Liver (tissue), 9 donors: ENCODE measurements around the gene PRSS58. TPM values are rescaled to one million over a fixed set of nuclear protein-coding genes. Genes with fewer than 3 reads are reported as not detected.

Experiments
- DNase-seq: peaks from one replicate; pipeline ENCODE4 v3.0.0-alpha.2; 2017; ENCODE audit warnings: low spot score
- H3K27ac ChIP-seq, 2 donors: one replicate each; pipeline ENCODE4 v1.7.0; 2013; ENCODE audit warnings: inconsistent platforms in 2 of 2, low read length in 2 of 2, control low read depth in 1 of 2, low read depth in 1 of 2, mild to moderate bottlenecking in 1 of 2
- H3K27me3 ChIP-seq, 4 donors: one replicate each; pipeline versions ENCODE4 v1.6.1 to v1.7.0; 2013; ENCODE audit warnings: low read length in 3 of 4, inconsistent platforms in 1 of 4, mild to moderate bottlenecking in 1 of 4, moderate library complexity in 1 of 4; ENCODE audit not compliant: control insufficient read depth in 4 of 4, insufficient read depth in 4 of 4
- H3K36me3 ChIP-seq, 4 donors: one replicate each; pipeline versions ENCODE4 v1.6.1 to v1.7.0; 2013; ENCODE audit warnings: low read length in 3 of 4, mild to moderate bottlenecking in 3 of 4, low read depth in 1 of 4, moderate library complexity in 1 of 4; ENCODE audit not compliant: control insufficient read depth in 4 of 4, insufficient read depth in 3 of 4
- H3K4me1 ChIP-seq, 4 donors: one replicate each; pipeline versions ENCODE4 v1.6.1 to v1.7.0; 2013; ENCODE audit warnings: low read length in 3 of 4, mild to moderate bottlenecking in 3 of 4, moderate library complexity in 1 of 4; ENCODE audit not compliant: control insufficient read depth in 4 of 4, insufficient read depth in 4 of 4
- H3K4me3 ChIP-seq, 3 donors: one replicate each; pipeline versions ENCODE4 v1.6.1 to v1.7.0; 2013; ENCODE audit warnings: low read length in 3 of 3, control low read depth in 1 of 3, low read depth in 1 of 3, mild to moderate bottlenecking in 1 of 3
- H3K9ac ChIP-seq, 2 donors: one replicate each; pipeline ENCODE4 v1.7.0; 2013; ENCODE audit warnings: low read length in 2 of 2, mild to moderate bottlenecking in 2 of 2, moderate library complexity in 2 of 2, control low read depth in 1 of 2, low read depth in 1 of 2
- H3K9me3 ChIP-seq, 4 donors: one replicate each; pipeline versions ENCODE4 v1.6.1 to v1.7.0; 2013; ENCODE audit warnings: low read length in 3 of 4; ENCODE audit not compliant: control insufficient read depth in 4 of 4
- CTCF ChIP-seq: fragments of 150-350 bp; IDR thresholded peaks from 2 replicates; pipeline ENCODE4 v1.5.1; 2017; ENCODE audit warnings: improper control_type of control experiment, low read depth, low read length; ENCODE audit not compliant: missing input control
- EGR1 ChIP-seq, 2 donors: IDR thresholded peaks; 2 replicates each; pipeline ENCODE4 v1.6.1; 2016 to 2018; ENCODE audit warnings: antibody characterized with exemption in 2 of 2, low read depth in 2 of 2
- FOXA1 ChIP-seq: IDR thresholded peaks from 2 replicates; pipeline ENCODE4 v1.6.1; 2016; ENCODE audit warnings: antibody characterized with exemption
- FOXA2 ChIP-seq: IDR thresholded peaks from 2 replicates; pipeline ENCODE4 v1.6.1; 2016; ENCODE audit warnings: antibody characterized with exemption
- GABPA ChIP-seq, 2 donors: IDR thresholded peaks in 1 of 2; conservative IDR thresholded peaks in 1 of 2; 2 replicates each; pipeline ENCODE4 v1.6.1; 2016; ENCODE audit warnings: antibody characterized with exemption in 2 of 2, mild to moderate bottlenecking in 1 of 2, moderate library complexity in 1 of 2
- HNF4A ChIP-seq, 2 donors: conservative IDR thresholded peaks; 2 replicates each; pipeline ENCODE4 v1.6.1; 2016; ENCODE audit warnings: antibody characterized with exemption in 2 of 2, mild to moderate bottlenecking in 2 of 2
- HNF4G ChIP-seq: IDR thresholded peaks from 2 replicates; pipeline ENCODE4 v1.6.1; 2016; ENCODE audit warnings: antibody characterized with exemption
- JUND ChIP-seq, 2 donors: IDR thresholded peaks; 2 replicates each; pipeline ENCODE4 v1.6.1; 2016; ENCODE audit warnings: antibody characterized with exemption in 2 of 2
- NR2F2 ChIP-seq: IDR thresholded peaks from 2 replicates; pipeline ENCODE4 v1.6.1; 2016; ENCODE audit warnings: antibody characterized with exemption
- RAD21 ChIP-seq, 2 donors: IDR thresholded peaks; 2 replicates each; pipeline ENCODE4 v1.6.1; 2016; ENCODE audit warnings: antibody characterized with exemption in 2 of 2, mild to moderate bottlenecking in 2 of 2
- REST ChIP-seq: IDR thresholded peaks from 2 replicates; pipeline ENCODE4 v1.6.1; 2016; ENCODE audit warnings: antibody characterized with exemption, mild to moderate bottlenecking
- RXRA ChIP-seq, 2 donors: IDR thresholded peaks; 2 replicates each; pipeline ENCODE4 v1.6.1; 2017 to 2018; ENCODE audit warnings: antibody characterized with exemption in 2 of 2, mild to moderate bottlenecking in 1 of 2
- SP1 ChIP-seq: IDR thresholded peaks from 2 replicates; pipeline ENCODE4 v1.6.1; 2018; ENCODE audit warnings: antibody characterized with exemption, mild to moderate bottlenecking
- TAF1 ChIP-seq: conservative IDR thresholded peaks from 2 replicates; pipeline ENCODE4 v1.6.1; 2016; ENCODE audit warnings: antibody characterized with exemption, mild to moderate bottlenecking
- YY1 ChIP-seq: IDR thresholded peaks from 2 replicates; pipeline ENCODE4 v1.6.1; 2016; ENCODE audit warnings: antibody characterized with exemption, mild to moderate bottlenecking
- ZBTB33 ChIP-seq: IDR thresholded peaks from 2 replicates; pipeline ENCODE4 v1.6.1; 2016; ENCODE audit warnings: antibody characterized with exemption
- WGBS: extraction: QIAGEN DNeasy Blood & Tissue Kit; methylation state at CpG from one replicate; pipeline ENCODE4 v1.1.7; 2013; 5-methylcytosine and 5-hydroxymethylcytosine counted together
- polyA plus RNA-seq, 2 donors: library from polyadenylated mRNA; stranded (reverse) in 1 of 2; unstranded in 1 of 2; fragments of 200-250 nt in 1 of 2; fragments of >200 nt in 1 of 2; fragmentation: Nextera tagmentation in 1 of 2; extraction: Ambion mirVana in 1 of 2; gene quantifications; one replicate each; pipeline versions ENCODE4 v1.2.1 to v1.2.3, GENCODE V29; 2013 to 2015
- total RNA-seq, 2 donors: library from RNA; depleted of rRNA; stranded (reverse); fragments of >200 nt; gene quantifications; one replicate each; pipeline ENCODE4 v1.2.3, GENCODE V29; 2014
- TF ChIP-seq, protein P1 (sequence below): IDR thresholded peaks from 2 replicates; pipeline ENCODE4 v1.6.1; 2016; ENCODE audit warnings: antibody characterized with exemption
- TF ChIP-seq, protein P2 (sequence below): IDR thresholded peaks from 2 replicates; pipeline ENCODE4 v1.6.1; 2016; ENCODE audit warnings: antibody characterized with exemption
- donor health status: healthy.
- donor health status: healthy.
- donor health status: healthy.
- donor health status: healthy.
- donor health status: healthy.

PRSS58 gene
- total and polyA plus RNA-seq, 4 donors: not detected

DNA sequence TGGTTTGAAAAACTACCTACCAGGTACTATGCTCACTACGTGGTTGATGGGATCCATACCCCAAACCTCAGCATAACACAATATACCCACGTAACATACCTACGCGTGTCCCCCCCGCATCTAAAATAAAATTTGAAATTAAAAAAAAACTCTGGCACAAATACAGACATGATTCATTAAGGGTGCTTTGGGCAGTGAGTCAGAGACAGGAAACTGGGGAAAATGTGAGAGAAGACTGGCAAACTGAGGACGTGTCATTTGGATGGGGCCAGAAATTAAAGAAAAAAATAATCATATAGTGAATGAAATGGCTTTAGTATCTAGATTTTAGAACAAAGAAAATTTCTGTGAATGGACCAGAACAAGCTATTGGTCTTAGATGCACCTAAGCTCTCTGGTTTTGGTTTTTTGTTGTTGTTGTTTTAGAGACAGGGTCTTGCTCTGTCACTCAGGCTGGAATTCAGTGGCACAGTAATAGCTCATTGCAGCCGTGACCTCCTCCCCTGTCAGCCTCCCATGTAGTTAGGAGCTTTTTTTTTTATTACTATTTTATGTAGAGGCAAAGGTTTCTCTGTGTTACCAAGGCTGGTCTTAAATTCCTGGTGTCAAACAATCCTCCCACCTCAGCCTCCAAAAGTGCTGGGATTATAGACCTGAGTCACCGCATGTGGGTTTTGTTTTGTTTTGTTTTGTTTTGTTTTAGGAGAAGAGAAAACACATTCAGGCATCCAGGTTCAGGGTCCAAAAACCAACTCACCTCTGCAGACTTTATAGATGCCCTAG is 5.9 kb upstream of the PRSS58 start:
- H3K9ac ChIP-seq: no peak overlapping the region
- DNase-seq: no peak
- H3K9me3 ChIP-seq: peaks cover 0 to 3% (median 0%) of the 10 kb centered on the region in 4 donors
- no peak overlapping the region for H3K27ac ChIP-seq
- H3K4me3 ChIP-seq: no peak overlapping the region
- no peaks in the 10 kb centered on the region for H3K27me3 ChIP-seq
- H3K4me1 ChIP-seq: no peaks in the 10 kb centered on the region
- whole genome bisulfite sequencing: 70% methylated on average over 8 of the region's 8 CpGs
- H3K36me3 ChIP-seq: no peaks in the 10 kb centered on the region
- no peak for TF ChIP-seq RXRA (IDR thresholded peaks at IDR 0.05)
- no peak for TF ChIP-seq REST
- TF ChIP-seq HNF4G: no peak
- TF ChIP-seq NR2F2: no peak
- no peak for TF ChIP-seq RAD21 (IDR thresholded peaks at IDR 0.05)
- TF ChIP-seq, protein P1, sequence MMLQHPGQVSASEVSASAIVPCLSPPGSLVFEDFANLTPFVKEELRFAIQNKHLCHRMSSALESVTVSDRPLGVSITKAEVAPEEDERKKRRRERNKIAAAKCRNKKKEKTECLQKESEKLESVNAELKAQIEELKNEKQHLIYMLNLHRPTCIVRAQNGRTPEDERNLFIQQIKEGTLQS: no peak
- no peak for TF ChIP-seq TAF1
- TF ChIP-seq FOXA1: no peak
- no peak for TF ChIP-seq EGR1 (IDR thresholded peaks at IDR 0.05; ENCODE audit: low read depth in 2 of 2)
- TF ChIP-seq CTCF: no peak
- no peak for TF ChIP-seq FOXA2
- TF ChIP-seq, protein P2, sequence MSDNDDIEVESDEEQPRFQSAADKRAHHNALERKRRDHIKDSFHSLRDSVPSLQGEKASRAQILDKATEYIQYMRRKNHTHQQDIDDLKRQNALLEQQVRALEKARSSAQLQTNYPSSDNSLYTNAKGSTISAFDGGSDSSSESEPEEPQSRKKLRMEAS: no peak
- no peak for TF ChIP-seq SP1
- no peak for TF ChIP-seq ZBTB33
- TF ChIP-seq HNF4A (conservative IDR thresholded peaks at IDR 0.05): no peak
- TF ChIP-seq YY1: no peak
- TF ChIP-seq GABPA (IDR thresholded peaks at IDR 0.05 in 1 of 2, conservative IDR thresholded peaks at IDR 0.05 in 1 of 2): no peak
- no peak for TF ChIP-seq JUND (IDR thresholded peaks at IDR 0.05)
